Measurements from ENCODE around the gene TRIM21.

GRCh38 chr11:4385978-4386740 is 7.3 kb downstream of the TRIM21 start:
- no peak for TF ChIP-seq EZH2 (IDR thresholded peaks at IDR 0.05)
- no peak for TF ChIP-seq CTCF (IDR thresholded peaks at IDR 0.05)
- TF ChIP-seq EZH2phosphoT487 (IDR thresholded peaks at IDR 0.05) = no peak

Data from neural progenitor cell (in vitro differentiated cells).